HepG2 (cell line): ENCODE data around the gene CHST3. TPM values are rescaled to one million over a fixed set of nuclear protein-coding genes. Genes with fewer than 3 reads are reported as not detected.
A peak's percentile ranks its signal among the peaks of the same experiment; 100 is the strongest.

Experiments
- AKAP8 ChIP-seq: sonication (generic); formaldehyde crosslinking; IDR thresholded peaks from 2 replicates; pipeline ENCODE4 v1.5.1; 2020; ENCODE audit warnings: mild to moderate bottlenecking, missing genetic modification reagents
- DRAP1 ChIP-seq: IDR thresholded peaks from 2 replicates; pipeline ENCODE4 v1.6.1; 2016; ENCODE audit warnings: missing genetic modification reagents, missing compliant biosample characterization
- MAX ChIP-seq: IDR thresholded peaks from 2 replicates; pipeline ENCODE4 v1.6.1; 2012; ENCODE audit warnings: inconsistent platforms
- TIGD3 ChIP-seq: sonication (generic); formaldehyde crosslinking; IDR thresholded peaks from 2 replicates; pipeline ENCODE4 v1.5.1; 2020; ENCODE audit warnings: mild to moderate bottlenecking, missing genetic modification reagents, borderline replicate concordance
- ZFP37 ChIP-seq: sonication (generic); formaldehyde crosslinking; IDR thresholded peaks from 2 replicates; pipeline ENCODE4 v1.4.0; 2020; ENCODE audit warnings: missing genetic modification reagents, borderline replicate concordance
- ZNF230 ChIP-seq: sonication (generic); formaldehyde crosslinking; IDR thresholded peaks from 2 replicates; pipeline ENCODE4 v1.4.0; 2020; ENCODE audit warnings: mild to moderate bottlenecking, missing genetic modification reagents
- ZNF24 ChIP-seq: fragments of 450-650 bp; IDR thresholded peaks from 2 replicates; pipeline ENCODE4 v1.6.1; 2017; ENCODE audit warnings: antibody characterized with exemption, mild to moderate bottlenecking
- ZNF292 ChIP-seq: sonication (generic); formaldehyde crosslinking; IDR thresholded peaks from 2 replicates; pipeline ENCODE4 v1.8.1; 2022; ENCODE audit warnings: mild to moderate bottlenecking, low read depth, missing genetic modification reagents, borderline replicate concordance
- ZNF484 ChIP-seq: sonication (generic); formaldehyde crosslinking; IDR thresholded peaks from 2 replicates; pipeline ENCODE4 v1.5.1; 2020; ENCODE audit warnings: mild to moderate bottlenecking, low read depth, missing genetic modification reagents, borderline replicate concordance
- polyA plus RNA-seq, 8 experiments: library from polyadenylated mRNA; depleted of rRNA in 3 of 8; stranded (reverse) in 7 of 8; unstranded in 1 of 8; fragments of >200 nt; fragmentation: Illumina TruSeq in 4 of 8; extraction: Trizol in 4 of 8; gene quantifications; 2 replicates each; pipeline versions ENCODE4 v1.2.1 to v1.2.3, GENCODE V29; 2011 to 2016; ENCODE audit warnings: low read depth in 4 of 8, missing spikeins in 1 of 8, mixed read lengths in 1 of 8; ENCODE audit not compliant: insufficient read depth in 1 of 8
- total RNA-seq, 5 experiments: library from RNA; depleted of rRNA; stranded (reverse); fragments of >200 nt; fragmentation: Illumina TruSeq; extraction: Trizol; gene quantifications; 2 replicates each; pipeline ENCODE4 v1.2.3, GENCODE V29; 2016; ENCODE audit warnings: low read depth in 1 of 5
- TF ChIP-seq, protein P1 (sequence below): sonication (generic); formaldehyde crosslinking; IDR thresholded peaks from 2 replicates; pipeline ENCODE4 v1.4.0; 2020; ENCODE audit warnings: low read depth, mild to moderate bottlenecking, missing genetic modification reagents
- TF ChIP-seq, protein P2 (sequence below), 2 experiments: sonication (generic) in 1 of 2; formaldehyde crosslinking in 1 of 2; IDR thresholded peaks; 2 replicates each; pipeline versions ENCODE4 v1.4.0 to v1.6.1; 2016 to 2020; ENCODE audit warnings: borderline replicate concordance in 1 of 2, low read depth in 1 of 2, mild to moderate bottlenecking in 1 of 2, missing genetic modification reagents in 1 of 2
- TF ChIP-seq, protein P3 (sequence below): sonication (generic); formaldehyde crosslinking; IDR thresholded peaks from 2 replicates; pipeline ENCODE4 v1.5.0; 2020; ENCODE audit warnings: missing genetic modification reagents

The CHST3 gene
- total and polyA plus RNA-seq, 2 of the 13 experiments (the other 11 are each of a cell fraction or from before 2014, with no cell fraction given) = 7.2 to 18.7 TPM

DNA sequence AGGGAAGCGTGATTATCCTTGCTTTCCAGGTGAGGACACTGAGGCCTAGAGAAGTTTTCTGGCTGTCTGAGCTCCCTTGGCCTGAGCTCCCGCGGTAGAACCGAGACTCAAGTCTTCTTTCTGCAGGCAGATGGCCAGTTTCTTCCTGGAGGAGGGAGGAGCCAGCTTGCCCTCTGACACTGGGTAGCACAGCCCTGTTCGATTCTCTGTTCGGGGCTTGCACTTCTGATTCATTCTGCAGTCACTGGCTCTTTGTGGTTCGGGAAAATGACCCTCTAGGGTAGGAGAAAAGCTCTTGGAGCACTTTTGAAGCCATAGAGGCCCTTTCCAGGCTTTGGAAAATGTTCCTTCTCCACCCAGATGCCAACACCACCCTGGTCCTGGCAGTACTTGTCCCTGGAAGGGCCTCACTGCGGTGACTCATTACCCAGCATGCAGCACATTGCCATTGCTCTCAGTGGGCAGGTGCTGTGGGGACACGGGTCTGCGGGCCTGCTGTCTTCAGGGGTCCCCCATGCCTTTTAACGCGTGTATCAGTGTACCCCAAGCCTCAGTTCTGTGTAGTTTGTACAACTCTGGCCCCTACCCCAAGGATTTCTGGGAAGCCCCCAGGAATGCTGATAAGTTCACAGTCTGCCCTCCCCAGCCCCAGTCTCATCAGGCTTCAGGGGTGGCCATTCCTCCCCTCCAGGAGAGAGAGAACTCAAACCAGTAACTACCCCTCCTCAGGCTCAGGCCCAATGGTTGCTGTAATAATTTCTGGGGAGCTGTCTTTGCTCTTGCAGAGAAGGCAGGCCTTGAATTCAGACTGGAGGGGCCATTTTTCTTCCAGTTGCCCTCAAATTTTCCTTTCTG is 11.9 kb downstream of the CHST3 start (continued):
- TF ChIP-seq MAX = peak; percentile 27; the same call in 1 of the 2 replicates
- TF ChIP-seq ZNF292 (CRISPR knock-in tag) = no peak
- TF ChIP-seq TIGD3 = no peak
- TF ChIP-seq ZNF484 (CRISPR knock-in tag) = no peak
- no peak for TF ChIP-seq ZNF24
- no peak for TF ChIP-seq AKAP8 (CRISPR knock-in tag)
- TF ChIP-seq, protein P1, sequence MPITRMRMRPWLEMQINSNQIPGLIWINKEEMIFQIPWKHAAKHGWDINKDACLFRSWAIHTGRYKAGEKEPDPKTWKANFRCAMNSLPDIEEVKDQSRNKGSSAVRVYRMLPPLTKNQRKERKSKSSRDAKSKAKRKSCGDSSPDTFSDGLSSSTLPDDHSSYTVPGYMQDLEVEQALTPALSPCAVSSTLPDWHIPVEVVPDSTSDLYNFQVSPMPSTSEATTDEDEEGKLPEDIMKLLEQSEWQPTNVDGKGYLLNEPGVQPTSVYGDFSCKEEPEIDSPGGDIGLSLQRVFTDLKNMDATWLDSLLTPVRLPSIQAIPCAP (CRISPR knock-in tag) = no peak
- no peak for TF ChIP-seq ZNF230 (CRISPR knock-in tag)
- TF ChIP-seq, protein P2, sequence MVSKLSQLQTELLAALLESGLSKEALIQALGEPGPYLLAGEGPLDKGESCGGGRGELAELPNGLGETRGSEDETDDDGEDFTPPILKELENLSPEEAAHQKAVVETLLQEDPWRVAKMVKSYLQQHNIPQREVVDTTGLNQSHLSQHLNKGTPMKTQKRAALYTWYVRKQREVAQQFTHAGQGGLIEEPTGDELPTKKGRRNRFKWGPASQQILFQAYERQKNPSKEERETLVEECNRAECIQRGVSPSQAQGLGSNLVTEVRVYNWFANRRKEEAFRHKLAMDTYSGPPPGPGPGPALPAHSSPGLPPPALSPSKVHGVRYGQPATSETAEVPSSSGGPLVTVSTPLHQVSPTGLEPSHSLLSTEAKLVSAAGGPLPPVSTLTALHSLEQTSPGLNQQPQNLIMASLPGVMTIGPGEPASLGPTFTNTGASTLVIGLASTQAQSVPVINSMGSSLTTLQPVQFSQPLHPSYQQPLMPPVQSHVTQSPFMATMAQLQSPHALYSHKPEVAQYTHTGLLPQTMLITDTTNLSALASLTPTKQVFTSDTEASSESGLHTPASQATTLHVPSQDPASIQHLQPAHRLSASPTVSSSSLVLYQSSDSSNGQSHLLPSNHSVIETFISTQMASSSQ (IDR thresholded peaks at IDR 0.05; ENCODE audit: low read depth) = no peak
- TF ChIP-seq, protein P2 (CRISPR knock-in tag; IDR thresholded peaks at IDR 0.05; ENCODE audit: borderline replicate concordance) = no peak; the same call in 1 of the 2 replicates
- TF ChIP-seq ZFP37 (CRISPR knock-in tag) = no peak
- TF ChIP-seq DRAP1 (CRISPR knock-in tag) = 0 out of 2 replicates have a peak, but pooled peaks have one; percentile 24
- TF ChIP-seq, protein P3, sequence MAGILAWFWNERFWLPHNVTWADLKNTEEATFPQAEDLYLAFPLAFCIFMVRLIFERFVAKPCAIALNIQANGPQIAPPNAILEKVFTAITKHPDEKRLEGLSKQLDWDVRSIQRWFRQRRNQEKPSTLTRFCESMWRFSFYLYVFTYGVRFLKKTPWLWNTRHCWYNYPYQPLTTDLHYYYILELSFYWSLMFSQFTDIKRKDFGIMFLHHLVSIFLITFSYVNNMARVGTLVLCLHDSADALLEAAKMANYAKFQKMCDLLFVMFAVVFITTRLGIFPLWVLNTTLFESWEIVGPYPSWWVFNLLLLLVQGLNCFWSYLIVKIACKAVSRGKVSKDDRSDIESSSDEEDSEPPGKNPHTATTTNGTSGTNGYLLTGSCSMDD (CRISPR knock-in tag) = no peak
